Immature natural killer cell (primary cell): ENCODE measurements around the gene LRRC74B. TPM values are rescaled to one million over a fixed set of nuclear protein-coding genes. Genes with fewer than 3 reads are reported as not detected.
A peak's percentile ranks its signal among the peaks of the same experiment; 100 is the strongest.
"Not testable (repeated sequence)": the region's sequence is repeated elsewhere in the genome, so short reads cannot be mapped to it uniquely, and the experiment has no call there.

Source experiments
- DNase-seq, 3 donors: peaks; one replicate each; pipeline ENCODE4 v3.0.0; 2022; ENCODE audit warnings: mixed read lengths in 1 of 3
- H3K27ac Mint-ChIP-seq, 6 donors: one replicate each; pipeline ENCODE4 v1.8.0; 2020; ENCODE audit warnings: mixed read lengths in 6 of 6, mild to moderate bottlenecking in 5 of 6, inconsistent platforms in 4 of 6, moderate library complexity in 3 of 6
- H3K27me3 Mint-ChIP-seq, 3 donors: one replicate each; pipeline ENCODE4 v1.8.0; 2020 to 2021; ENCODE audit warnings: low read depth in 3 of 3, mild to moderate bottlenecking in 3 of 3, mixed read lengths in 3 of 3, moderate library complexity in 3 of 3, inconsistent platforms in 1 of 3
- H3K36me3 Mint-ChIP-seq, 3 donors: one replicate each; pipeline ENCODE4 v1.8.0; 2020; ENCODE audit warnings: mixed read lengths in 3 of 3, inconsistent platforms in 2 of 3, mild to moderate bottlenecking in 2 of 3
- H3K4me1 Mint-ChIP-seq, 2 donors: one replicate each; pipeline ENCODE4 v1.8.0; 2020; ENCODE audit warnings: inconsistent platforms in 2 of 2, mild to moderate bottlenecking in 2 of 2, mixed read lengths in 2 of 2, moderate library complexity in 1 of 2
- H3K4me3 Mint-ChIP-seq, 5 donors: one replicate each; pipeline ENCODE4 v1.8.0; 2020; ENCODE audit warnings: mild to moderate bottlenecking in 5 of 5, mixed read lengths in 5 of 5, inconsistent platforms in 3 of 5, moderate library complexity in 3 of 5
- H3K9me3 Mint-ChIP-seq, 6 donors: one replicate each; pipeline ENCODE4 v1.8.0; 2020; ENCODE audit warnings: mild to moderate bottlenecking in 6 of 6, mixed read lengths in 6 of 6, inconsistent platforms in 4 of 6, moderate library complexity in 3 of 6
- polyA plus RNA-seq, 3 donors: library from polyadenylated mRNA; unstranded; fragments of 300-500 nt; fragmentation: Illumina TruSeq; gene quantifications; one replicate each; pipeline ENCODE4 v1.2.3, GENCODE V29; 2021

Gene LRRC74B
- polyA plus RNA-seq, 3 donors from 2014 or later: not detected

DNA sequence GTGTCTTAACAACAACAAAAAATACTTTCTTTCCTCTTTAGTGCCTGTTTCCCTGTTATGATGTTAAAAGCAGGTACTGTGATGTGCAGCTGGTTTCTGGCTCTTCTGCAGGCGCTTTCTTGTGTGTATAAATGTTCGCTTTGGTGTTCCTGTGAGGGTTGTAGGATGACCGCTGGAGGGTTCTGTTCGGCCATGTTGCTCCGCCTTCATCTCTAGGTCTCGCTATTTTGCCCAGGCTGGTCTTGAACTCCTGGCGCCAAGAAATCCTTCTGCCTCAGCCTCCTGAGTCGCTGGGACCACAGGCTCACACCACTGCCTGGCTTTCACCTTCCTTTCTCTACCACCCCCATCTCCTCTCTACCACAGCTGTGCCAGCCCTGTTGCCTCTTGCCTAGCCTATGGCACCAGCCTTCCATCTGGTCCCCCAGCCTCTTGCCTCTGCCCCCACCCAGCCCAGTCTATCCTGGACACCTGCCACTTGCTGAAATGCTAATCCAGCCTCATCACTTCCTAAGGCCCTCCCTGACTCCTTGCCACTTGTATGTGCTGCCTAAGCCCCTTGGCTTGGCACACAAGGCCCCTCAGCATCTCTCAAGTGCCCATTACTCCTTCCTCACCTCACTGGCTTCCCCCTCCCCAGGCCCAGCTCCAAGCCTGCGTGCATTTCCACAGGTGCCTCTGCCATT lies 5.5 kb downstream of the LRRC74B start:
- H3K27ac Mint-ChIP-seq: no peak overlapping the region
- peaks cover 0 to 1% (median 0%) of the 10 kb centered on the region in 3 donors for H3K27me3 Mint-ChIP-seq
- DNase-seq: no peak
- H3K4me1 Mint-ChIP-seq: peaks cover 7 to 11% of the 10 kb centered on the region in 2 donors
- no peaks in the 10 kb centered on the region for H3K36me3 Mint-ChIP-seq
- no peaks in the 10 kb centered on the region for H3K9me3 Mint-ChIP-seq
- no peak overlapping the region for H3K4me3 Mint-ChIP-seq

DNA sequence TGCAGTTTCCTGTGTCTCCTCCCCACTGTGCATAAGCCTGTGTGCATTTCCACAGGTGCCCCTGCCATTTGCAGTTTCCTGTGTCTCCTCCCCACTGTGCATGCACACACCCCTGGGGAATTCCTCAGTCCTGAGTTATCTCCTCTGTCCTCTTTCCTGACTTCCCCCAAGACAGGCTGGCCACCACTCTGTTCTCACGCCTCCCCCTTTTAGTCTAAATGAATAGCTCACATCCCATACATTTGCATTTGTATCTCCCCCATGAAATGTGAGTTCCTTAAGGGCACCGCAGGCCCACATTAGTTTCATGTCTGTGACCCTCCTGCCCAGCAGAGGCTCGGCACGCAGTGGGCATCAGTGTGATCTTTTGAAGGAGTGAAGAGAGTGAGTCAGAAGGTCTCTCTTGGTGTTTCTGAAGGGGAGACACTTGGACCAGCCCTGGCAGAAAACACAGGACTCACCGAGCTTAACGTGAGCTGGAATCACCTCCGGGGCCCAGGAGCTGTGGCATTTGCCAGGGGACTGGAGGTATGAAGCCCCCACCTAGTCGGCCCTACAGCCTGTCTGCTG lies 6.2 kb downstream of the LRRC74B start:
- DNase-seq: no peak
- peaks cover 13 to 17% of the 10 kb centered on the region in 2 donors for H3K4me1 Mint-ChIP-seq
- no peaks in the 10 kb centered on the region for H3K36me3 Mint-ChIP-seq
- H3K27me3 Mint-ChIP-seq: peaks cover 0 to 3% (median 2%) of the 10 kb centered on the region in 3 donors
- H3K9me3 Mint-ChIP-seq: no peaks in the 10 kb centered on the region
- H3K4me3 Mint-ChIP-seq: no peak overlapping the region
- no peak overlapping the region for H3K27ac Mint-ChIP-seq

DNA sequence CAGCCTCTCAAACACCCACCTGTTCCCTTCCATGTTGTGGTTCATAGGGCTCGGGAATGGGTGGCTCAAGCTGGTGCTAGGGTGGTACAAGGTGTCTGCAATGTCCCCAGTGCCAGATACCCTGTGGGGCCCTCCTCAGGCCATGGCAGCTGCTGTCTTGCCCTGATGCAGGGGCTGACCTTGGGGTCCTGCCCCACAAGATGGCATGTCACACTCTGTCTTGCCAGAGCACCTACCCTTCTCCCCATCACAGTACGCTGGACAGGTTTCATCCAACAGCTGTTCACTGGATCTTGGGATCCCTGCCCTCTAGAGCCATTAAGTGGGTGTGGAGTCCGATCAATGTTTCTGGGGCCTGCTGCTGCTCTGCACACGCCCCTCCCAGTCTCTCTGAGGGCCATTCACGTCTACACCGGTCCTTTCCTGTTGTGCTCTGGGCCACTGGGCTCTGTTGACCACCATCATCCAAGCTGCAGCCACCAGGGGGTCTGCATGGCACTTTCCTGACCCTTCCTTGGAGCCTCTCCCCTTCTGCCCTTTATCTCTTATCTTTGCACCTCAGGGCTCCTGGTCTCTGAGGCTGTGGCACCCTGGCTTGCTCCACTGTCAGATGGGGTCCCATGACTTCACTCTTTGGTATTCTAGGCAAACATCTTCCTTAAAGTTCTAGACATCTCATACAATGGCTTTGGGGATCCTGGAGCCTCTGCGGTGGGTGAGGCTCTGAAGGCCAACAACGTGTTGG lies 7.1 kb downstream of the LRRC74B start:
- Mint-ChIP-seq H3K27me3 (peaks cover 0 to 4% (median 2%) of the 10 kb centered on the region in 3 donors), H3K27ac (peak overlapping the region in 1 of 6 donors; percentile 2), H3K9me3 (no peaks in the 10 kb centered on the region), H3K4me3 (no peak overlapping the region), H3K36me3 (no peaks in the 10 kb centered on the region), H3K4me1 (peaks cover 14 to 17% of the 10 kb centered on the region in 2 donors)
- no peak for DNase-seq

DNA sequence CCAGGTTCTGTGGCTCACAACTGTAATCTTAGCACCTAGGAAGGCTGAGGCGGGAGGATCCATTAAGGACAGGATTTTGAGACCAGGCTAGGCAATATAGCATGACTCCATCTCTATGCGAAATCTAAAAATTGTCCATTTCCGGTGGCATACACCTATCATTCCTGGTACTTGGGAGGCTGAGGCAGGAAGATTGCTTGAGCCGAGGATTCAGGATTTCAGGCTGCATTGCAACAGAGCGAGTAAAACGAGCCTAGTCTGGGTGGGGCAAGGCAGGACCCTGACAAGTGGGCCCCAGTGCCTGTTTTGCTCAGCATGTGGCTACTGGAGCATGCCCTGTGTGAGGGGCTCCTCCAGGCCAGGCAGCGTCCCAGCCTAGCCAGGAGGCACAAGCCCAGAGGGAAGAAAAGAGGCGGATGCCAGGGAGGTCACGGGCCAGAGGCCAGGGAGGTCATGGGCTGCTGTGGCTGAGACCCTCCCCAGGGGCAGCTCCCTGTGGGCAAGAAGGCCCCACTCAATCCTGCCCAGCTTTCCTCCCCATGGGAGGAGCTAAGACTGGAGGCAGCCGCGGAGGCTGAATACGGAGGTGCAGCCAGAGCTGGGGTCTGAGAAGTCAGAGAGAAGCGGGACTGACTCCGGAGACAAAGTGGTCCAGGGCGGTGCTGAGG lies 8.4 kb downstream of the LRRC74B start:
- no peak for DNase-seq
- peak overlapping the region in 1 of 5 donors; percentile 46 for H3K4me3 Mint-ChIP-seq
- no peaks in the 10 kb centered on the region for H3K9me3 Mint-ChIP-seq
- H3K27ac Mint-ChIP-seq: peak overlapping the region in 1 of 6 donors; percentile 64
- peaks cover 0 to 4% (median 2%) of the 10 kb centered on the region in 3 donors for H3K27me3 Mint-ChIP-seq
- H3K4me1 Mint-ChIP-seq: peaks cover 14 to 17% of the 10 kb centered on the region in 2 donors
- H3K36me3 Mint-ChIP-seq: no peaks in the 10 kb centered on the region

DNA sequence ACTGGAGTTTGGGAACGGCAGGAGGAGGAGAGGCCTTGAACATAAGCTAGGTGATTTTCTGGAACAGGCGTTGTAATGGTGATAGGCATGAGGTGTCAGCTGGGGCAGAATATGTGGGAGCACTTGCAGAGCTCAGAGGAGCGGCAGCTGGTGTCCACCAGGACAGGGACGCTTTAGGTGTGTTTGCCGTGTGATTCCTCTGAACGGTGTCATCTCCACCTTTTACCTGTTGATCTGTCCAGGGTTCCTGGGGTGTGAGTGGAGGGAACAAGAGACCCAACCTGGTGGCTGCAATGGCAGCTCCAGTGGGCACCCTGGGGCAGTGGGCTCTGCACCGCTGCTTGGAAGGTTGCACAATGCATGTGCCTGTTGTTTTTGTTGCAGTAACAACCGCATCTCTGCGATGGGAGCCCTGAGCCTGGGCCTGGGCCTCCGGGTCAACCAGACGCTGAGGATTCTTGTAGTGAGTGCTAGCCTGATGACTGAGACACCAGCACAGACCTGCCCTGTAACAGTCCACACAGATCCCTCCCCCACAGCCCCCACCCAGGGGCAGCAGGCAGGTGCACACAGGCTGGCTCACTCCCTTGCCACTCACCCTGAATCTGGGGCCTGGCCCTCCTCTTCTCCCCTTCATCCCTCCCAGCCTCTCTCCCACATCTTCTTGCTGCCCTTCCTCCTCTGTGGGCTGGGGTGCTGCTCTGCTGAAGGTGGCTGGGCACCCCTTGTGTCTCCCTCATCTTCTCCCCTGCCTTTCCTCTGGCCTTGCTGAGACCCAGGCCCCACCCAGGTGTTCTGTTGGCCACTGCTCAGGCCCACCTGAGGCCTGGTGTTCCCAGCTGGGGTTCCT lies 9.2 kb downstream of the LRRC74B start:
- Mint-ChIP-seq H3K4me1 (peaks cover 14 to 17% of the 10 kb centered on the region in 2 donors), H3K4me3 (peak overlapping the region in 1 of 5 donors; percentile 46), H3K27ac (no peak overlapping the region), H3K9me3 (no peaks in the 10 kb centered on the region), H3K27me3 (peaks cover 0 to 4% (median 2%) of the 10 kb centered on the region in 3 donors), H3K36me3 (no peaks in the 10 kb centered on the region)
- DNase-seq: no peak

DNA sequence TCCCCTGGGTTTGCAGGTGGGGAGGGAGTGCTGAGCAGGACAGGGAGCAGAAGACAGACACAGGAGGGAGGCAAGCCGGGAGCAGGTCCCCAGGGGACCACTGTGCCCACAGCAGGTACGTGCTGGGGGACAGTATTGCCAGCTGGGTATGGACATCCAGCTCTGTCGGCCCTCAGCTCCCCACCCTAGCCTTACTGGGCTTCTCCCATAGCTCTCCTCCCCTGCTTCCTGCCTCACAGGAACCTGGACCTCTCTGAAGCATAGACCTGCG lies 9.8 kb downstream of the LRRC74B start:
- H3K4me1 Mint-ChIP-seq: peaks cover 14 to 17% of the 10 kb centered on the region in 2 donors
- no peak overlapping the region for H3K4me3 Mint-ChIP-seq
- H3K36me3 Mint-ChIP-seq: no peaks in the 10 kb centered on the region
- no peaks in the 10 kb centered on the region for H3K9me3 Mint-ChIP-seq
- H3K27me3 Mint-ChIP-seq: peaks cover 0 to 4% (median 2%) of the 10 kb centered on the region in 3 donors
- H3K27ac Mint-ChIP-seq: peak overlapping the region in 1 of 6 donors; percentile 51
- no peak for DNase-seq

DNA sequence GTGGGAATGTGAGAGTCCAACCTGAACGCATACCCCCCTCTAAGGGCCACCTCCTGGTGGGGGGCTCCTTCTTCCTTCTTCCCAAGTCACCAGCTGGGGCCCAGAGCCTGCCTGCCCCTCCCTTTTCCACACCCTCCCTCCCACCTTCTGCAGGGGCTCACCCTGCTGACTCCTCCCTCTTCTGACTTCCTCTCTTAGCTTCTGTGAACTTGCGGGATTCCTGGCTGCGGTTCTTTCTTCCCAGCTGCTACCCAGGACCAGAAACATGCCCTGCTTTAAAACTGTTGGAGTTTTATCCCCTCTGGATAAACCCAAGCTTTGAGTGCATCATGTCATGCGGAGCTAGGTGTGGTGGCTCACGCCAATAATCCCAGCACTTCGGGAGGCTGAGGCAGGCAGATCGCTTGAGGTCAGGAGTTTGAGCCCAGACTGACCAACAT lies 10.2 kb downstream of the LRRC74B start:
- H3K36me3 Mint-ChIP-seq: no peaks in the 10 kb centered on the region
- no peaks in the 10 kb centered on the region for H3K9me3 Mint-ChIP-seq
- H3K27ac Mint-ChIP-seq: peak overlapping the region in 2 of 6 donors; percentile 2 to 51
- H3K27me3 Mint-ChIP-seq: peaks cover 0 to 4% (median 2%) of the 10 kb centered on the region in 3 donors
- H3K4me1 Mint-ChIP-seq: peaks cover 14 to 17% of the 10 kb centered on the region in 2 donors
- no peak for DNase-seq
- H3K4me3 Mint-ChIP-seq: peak overlapping the region in 1 of 5 donors; percentile 6

DNA sequence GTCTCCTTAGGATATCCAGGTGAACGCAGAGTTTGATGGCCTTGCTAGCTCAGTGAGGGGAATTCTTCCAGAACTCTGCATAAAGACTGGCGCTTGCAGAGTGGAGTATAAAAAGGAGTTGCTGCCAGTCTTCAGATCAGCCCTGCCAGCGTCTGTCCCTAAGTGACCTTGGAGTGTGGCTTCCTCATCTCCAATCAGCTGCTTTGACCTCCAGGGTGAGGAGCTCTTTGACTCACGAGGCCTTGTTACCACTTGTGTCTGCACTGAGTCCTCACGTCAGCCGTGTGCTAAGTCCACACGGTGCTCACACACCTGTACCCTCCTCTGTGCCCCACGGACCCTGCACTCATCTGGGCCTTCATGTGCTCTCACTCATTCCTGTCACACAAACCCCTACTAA lies 14.6 kb downstream of the LRRC74B start:
- H3K4me1 Mint-ChIP-seq: peaks cover 13 to 14% of the 10 kb centered on the region in 2 donors
- H3K27me3 Mint-ChIP-seq: not testable (repeated sequence)

DNA sequence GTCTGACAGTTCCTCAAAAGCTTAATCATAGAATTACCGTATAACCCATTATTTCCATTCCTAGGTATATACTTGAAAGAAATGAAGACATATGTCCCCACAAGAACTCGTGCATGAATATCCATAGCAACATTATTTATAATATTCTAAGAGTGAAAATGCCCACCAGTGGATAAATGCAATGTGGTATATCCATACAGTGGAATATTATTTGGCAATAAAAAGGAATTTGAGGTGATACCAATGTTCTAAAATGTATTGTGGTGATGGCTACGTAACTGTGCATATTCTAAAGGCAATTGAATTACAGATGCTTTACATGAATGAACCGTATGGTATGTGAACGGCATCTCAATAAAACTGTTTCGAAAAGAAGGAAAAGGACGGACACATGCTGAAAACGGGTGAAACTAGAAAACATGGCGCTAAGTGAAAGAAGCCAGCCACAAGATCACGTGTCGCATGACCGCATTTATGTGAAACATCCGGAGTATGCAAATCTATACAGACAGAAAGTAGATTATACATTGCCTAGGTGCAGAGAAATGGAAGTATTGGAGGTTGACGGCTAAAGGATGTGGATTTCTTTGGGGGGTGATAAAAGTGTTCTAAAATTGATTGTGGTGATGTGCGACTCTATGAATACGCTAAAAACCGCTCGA lies 16.0 kb downstream of the LRRC74B start:
- H3K27me3 Mint-ChIP-seq, H3K27ac Mint-ChIP-seq, H3K4me1 Mint-ChIP-seq, H3K9me3 Mint-ChIP-seq, H3K4me3 Mint-ChIP-seq, DNase-seq, H3K36me3 Mint-ChIP-seq: not testable (repeated sequence)

More for the DNA sequence above, 14.6 kb downstream of the LRRC74B start:
- H3K9me3 Mint-ChIP-seq, H3K4me3 Mint-ChIP-seq, H3K27ac Mint-ChIP-seq, H3K36me3 Mint-ChIP-seq, DNase-seq: not testable (repeated sequence)

DNA sequence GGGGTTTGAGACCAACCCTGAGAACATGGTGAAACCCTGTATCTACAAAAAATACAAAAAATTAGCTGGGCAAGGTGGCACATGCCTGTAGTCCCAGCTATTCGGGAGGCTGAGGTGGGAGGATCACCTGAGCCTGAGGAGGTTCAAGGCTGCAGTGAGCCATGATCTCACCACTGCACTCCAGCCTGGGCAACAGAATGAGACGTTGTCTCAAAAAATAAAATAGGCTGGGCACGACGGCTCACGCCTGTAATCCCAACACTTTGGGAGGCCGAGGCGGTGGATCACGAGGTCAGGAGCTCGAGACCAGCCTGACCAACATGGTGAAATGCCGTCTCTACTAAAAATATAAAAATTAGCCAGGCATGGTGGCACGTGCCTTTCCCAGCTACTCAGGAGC lies 18.7 kb downstream of the LRRC74B start:
- not testable (repeated sequence) for H3K36me3 Mint-ChIP-seq, H3K4me3 Mint-ChIP-seq, DNase-seq, H3K27me3 Mint-ChIP-seq, H3K27ac Mint-ChIP-seq, H3K9me3 Mint-ChIP-seq, H3K4me1 Mint-ChIP-seq

DNA sequence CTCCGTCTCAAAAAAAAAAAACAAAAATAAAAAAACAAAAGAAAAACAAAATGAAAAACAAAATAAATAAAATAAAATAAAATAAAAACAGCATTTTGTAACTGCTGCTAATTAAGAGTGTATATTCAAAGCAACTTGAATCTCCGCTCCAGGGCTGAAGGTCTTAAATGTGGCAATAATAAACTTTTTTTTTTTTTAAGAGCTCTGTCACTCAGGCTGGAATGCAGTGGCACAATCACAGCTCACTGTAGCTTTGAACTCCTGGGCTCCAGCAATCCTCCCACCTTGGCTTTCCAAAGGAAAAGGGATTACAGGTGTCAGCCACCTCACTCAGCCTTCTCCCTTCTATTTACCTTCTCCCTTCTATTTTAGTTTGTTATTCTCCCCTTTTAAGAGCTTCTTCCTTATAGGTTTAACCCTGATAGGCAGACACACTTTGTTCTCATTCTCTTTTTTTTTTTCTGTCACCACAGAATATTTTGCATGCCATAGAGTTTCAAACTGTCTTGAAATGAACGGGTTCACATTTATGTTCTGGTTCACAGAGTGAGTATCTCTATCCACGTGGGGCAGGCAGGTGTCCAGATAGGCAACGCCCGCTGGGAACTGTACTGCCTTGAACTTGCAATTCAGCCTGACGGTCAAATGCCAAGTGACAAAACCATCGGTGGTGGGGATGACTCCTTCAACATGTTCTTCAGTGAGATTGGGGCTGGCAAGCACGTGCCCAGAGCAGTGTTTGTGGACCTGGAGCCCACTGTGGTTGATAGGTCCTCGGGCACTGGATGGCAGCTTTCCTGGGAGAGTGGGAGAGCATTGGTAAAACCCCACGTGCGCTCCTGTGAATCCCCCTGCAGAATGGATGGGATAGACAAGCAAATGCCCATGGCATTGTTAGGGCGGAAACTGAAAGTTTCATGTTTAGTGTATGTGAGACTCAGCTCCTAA lies 19.4 kb downstream of the LRRC74B start:
- H3K36me3 Mint-ChIP-seq: no peaks in the 10 kb centered on the region
- peaks cover 0 to 3% (median 2%) of the 10 kb centered on the region in 3 donors for H3K27me3 Mint-ChIP-seq
- peak overlapping the region in 1 of 6 donors; percentile 19 for H3K27ac Mint-ChIP-seq
- no peak overlapping the region for H3K4me3 Mint-ChIP-seq
- no peaks in the 10 kb centered on the region for H3K9me3 Mint-ChIP-seq
- no peaks in the 10 kb centered on the region for H3K4me1 Mint-ChIP-seq
- no peak for DNase-seq
